Liver (tissue), 9 donors: ENCODE measurements around the gene ZDHHC8. TPM values are rescaled to one million over a fixed set of nuclear protein-coding genes. Genes with fewer than 3 reads are reported as not detected.

Experiments used
- DNase-seq: peaks from one replicate; pipeline ENCODE4 v3.0.0-alpha.2; 2017; ENCODE audit warnings: low spot score
- H3K27ac ChIP-seq, 2 donors: one replicate each; pipeline ENCODE4 v1.7.0; 2013; ENCODE audit warnings: inconsistent platforms in 2 of 2, low read length in 2 of 2, control low read depth in 1 of 2, low read depth in 1 of 2, mild to moderate bottlenecking in 1 of 2
- H3K27me3 ChIP-seq, 4 donors: one replicate each; pipeline versions ENCODE4 v1.6.1 to v1.7.0; 2013; ENCODE audit warnings: low read length in 3 of 4, inconsistent platforms in 1 of 4, mild to moderate bottlenecking in 1 of 4, moderate library complexity in 1 of 4; ENCODE audit not compliant: control insufficient read depth in 4 of 4, insufficient read depth in 4 of 4
- H3K36me3 ChIP-seq, 4 donors: one replicate each; pipeline versions ENCODE4 v1.6.1 to v1.7.0; 2013; ENCODE audit warnings: low read length in 3 of 4, mild to moderate bottlenecking in 3 of 4, low read depth in 1 of 4, moderate library complexity in 1 of 4; ENCODE audit not compliant: control insufficient read depth in 4 of 4, insufficient read depth in 3 of 4
- H3K4me1 ChIP-seq, 4 donors: one replicate each; pipeline versions ENCODE4 v1.6.1 to v1.7.0; 2013; ENCODE audit warnings: low read length in 3 of 4, mild to moderate bottlenecking in 3 of 4, moderate library complexity in 1 of 4; ENCODE audit not compliant: control insufficient read depth in 4 of 4, insufficient read depth in 4 of 4
- H3K4me3 ChIP-seq, 3 donors: one replicate each; pipeline versions ENCODE4 v1.6.1 to v1.7.0; 2013; ENCODE audit warnings: low read length in 3 of 3, control low read depth in 1 of 3, low read depth in 1 of 3, mild to moderate bottlenecking in 1 of 3
- H3K9ac ChIP-seq, 2 donors: one replicate each; pipeline ENCODE4 v1.7.0; 2013; ENCODE audit warnings: low read length in 2 of 2, mild to moderate bottlenecking in 2 of 2, moderate library complexity in 2 of 2, control low read depth in 1 of 2, low read depth in 1 of 2
- H3K9me3 ChIP-seq, 4 donors: one replicate each; pipeline versions ENCODE4 v1.6.1 to v1.7.0; 2013; ENCODE audit warnings: low read length in 3 of 4; ENCODE audit not compliant: control insufficient read depth in 4 of 4
- ATF3 ChIP-seq: IDR thresholded peaks from 2 replicates; pipeline ENCODE4 v1.6.1; 2016; ENCODE audit warnings: antibody characterized with exemption
- CTCF ChIP-seq: fragments of 150-350 bp; IDR thresholded peaks from 2 replicates; pipeline ENCODE4 v1.5.1; 2017; ENCODE audit warnings: improper control_type of control experiment, low read depth, low read length; ENCODE audit not compliant: missing input control
- EGR1 ChIP-seq, 2 donors: IDR thresholded peaks; 2 replicates each; pipeline ENCODE4 v1.6.1; 2016 to 2018; ENCODE audit warnings: antibody characterized with exemption in 2 of 2, low read depth in 2 of 2
- FOXA1 ChIP-seq: IDR thresholded peaks from 2 replicates; pipeline ENCODE4 v1.6.1; 2016; ENCODE audit warnings: antibody characterized with exemption
- FOXA2 ChIP-seq: IDR thresholded peaks from 2 replicates; pipeline ENCODE4 v1.6.1; 2016; ENCODE audit warnings: antibody characterized with exemption
- GABPA ChIP-seq, 2 donors: IDR thresholded peaks in 1 of 2; conservative IDR thresholded peaks in 1 of 2; 2 replicates each; pipeline ENCODE4 v1.6.1; 2016; ENCODE audit warnings: antibody characterized with exemption in 2 of 2, mild to moderate bottlenecking in 1 of 2, moderate library complexity in 1 of 2
- HNF4A ChIP-seq, 2 donors: conservative IDR thresholded peaks; 2 replicates each; pipeline ENCODE4 v1.6.1; 2016; ENCODE audit warnings: antibody characterized with exemption in 2 of 2, mild to moderate bottlenecking in 2 of 2
- HNF4G ChIP-seq: IDR thresholded peaks from 2 replicates; pipeline ENCODE4 v1.6.1; 2016; ENCODE audit warnings: antibody characterized with exemption
- JUND ChIP-seq, 2 donors: IDR thresholded peaks; 2 replicates each; pipeline ENCODE4 v1.6.1; 2016; ENCODE audit warnings: antibody characterized with exemption in 2 of 2
- MAX ChIP-seq: IDR thresholded peaks from 2 replicates; pipeline ENCODE4 v1.6.1; 2016; ENCODE audit warnings: antibody characterized with exemption
- NR2F2 ChIP-seq: IDR thresholded peaks from 2 replicates; pipeline ENCODE4 v1.6.1; 2016; ENCODE audit warnings: antibody characterized with exemption
- RAD21 ChIP-seq, 2 donors: IDR thresholded peaks; 2 replicates each; pipeline ENCODE4 v1.6.1; 2016; ENCODE audit warnings: antibody characterized with exemption in 2 of 2, mild to moderate bottlenecking in 2 of 2
- REST ChIP-seq: IDR thresholded peaks from 2 replicates; pipeline ENCODE4 v1.6.1; 2016; ENCODE audit warnings: antibody characterized with exemption, mild to moderate bottlenecking
- RXRA ChIP-seq, 2 donors: IDR thresholded peaks; 2 replicates each; pipeline ENCODE4 v1.6.1; 2017 to 2018; ENCODE audit warnings: antibody characterized with exemption in 2 of 2, mild to moderate bottlenecking in 1 of 2
- SP1 ChIP-seq: IDR thresholded peaks from 2 replicates; pipeline ENCODE4 v1.6.1; 2018; ENCODE audit warnings: antibody characterized with exemption, mild to moderate bottlenecking
- TAF1 ChIP-seq: conservative IDR thresholded peaks from 2 replicates; pipeline ENCODE4 v1.6.1; 2016; ENCODE audit warnings: antibody characterized with exemption, mild to moderate bottlenecking
- YY1 ChIP-seq: IDR thresholded peaks from 2 replicates; pipeline ENCODE4 v1.6.1; 2016; ENCODE audit warnings: antibody characterized with exemption, mild to moderate bottlenecking
- ZBTB33 ChIP-seq: IDR thresholded peaks from 2 replicates; pipeline ENCODE4 v1.6.1; 2016; ENCODE audit warnings: antibody characterized with exemption
- WGBS: extraction: QIAGEN DNeasy Blood & Tissue Kit; methylation state at CpG from one replicate; pipeline ENCODE4 v1.1.7; 2013; 5-methylcytosine and 5-hydroxymethylcytosine counted together
- polyA plus RNA-seq, 2 donors: library from polyadenylated mRNA; stranded (reverse) in 1 of 2; unstranded in 1 of 2; fragments of 200-250 nt in 1 of 2; fragments of >200 nt in 1 of 2; fragmentation: Nextera tagmentation in 1 of 2; extraction: Ambion mirVana in 1 of 2; gene quantifications; one replicate each; pipeline versions ENCODE4 v1.2.1 to v1.2.3, GENCODE V29; 2013 to 2015
- total RNA-seq, 2 donors: library from RNA; depleted of rRNA; stranded (reverse); fragments of >200 nt; gene quantifications; one replicate each; pipeline ENCODE4 v1.2.3, GENCODE V29; 2014
- donor health status: healthy.
- donor health status: healthy.
- donor health status: healthy.
- donor health status: healthy.
- donor health status: healthy.

Gene ZDHHC8
- total and polyA plus RNA-seq, 4 donors, result 2.9 to 11.8 (median 6.8) TPM

- no peak for DNase-seq
- Histone ChIP-seq H3K4me1 (peaks cover 9 to 40% (median 25%) of the 10 kb centered on the region in 4 donors), H3K27ac (no peak overlapping the region)
Observed at GRCh38 chr22:20113551-20114310, 17.9 kb upstream of the ZDHHC8 start.

GRCh38 chr22:20114506-20115475, 16.8 kb upstream of the ZDHHC8 start:
- Histone ChIP-seq H3K4me1 (peaks cover 10 to 48% (median 32%) of the 10 kb centered on the region in 4 donors), H3K9ac (peak overlapping the region in 1 of 2 donors; percentile 10), H3K27me3 (no peaks in the 10 kb centered on the region), H3K36me3 (peaks cover 24 to 52% (median 37%) of the 10 kb centered on the region in 4 donors), H3K4me3 (no peak overlapping the region), H3K9me3 (no peaks in the 10 kb centered on the region), H3K27ac (no peak overlapping the region)
- DNase-seq, result no peak
- no peak for TF ChIP-seq YY1
- no peak for TF ChIP-seq RXRA (IDR thresholded peaks at IDR 0.05)
- no peak for TF ChIP-seq CTCF
- no peak for TF ChIP-seq MAX
- TF ChIP-seq REST, result no peak
- TF ChIP-seq FOXA1, result no peak
- no peak for TF ChIP-seq HNF4G
- TF ChIP-seq SP1, result no peak
- no peak for TF ChIP-seq FOXA2
- no peak for TF ChIP-seq NR2F2
- TF ChIP-seq TAF1, result no peak
- TF ChIP-seq EGR1 (IDR thresholded peaks at IDR 0.05; ENCODE audit: low read depth in 2 of 2), result no peak
- no peak for TF ChIP-seq RAD21 (IDR thresholded peaks at IDR 0.05)
- no peak for TF ChIP-seq JUND (IDR thresholded peaks at IDR 0.05)
- no peak for TF ChIP-seq GABPA (IDR thresholded peaks at IDR 0.05 in 1 of 2, conservative IDR thresholded peaks at IDR 0.05 in 1 of 2)
- no peak for TF ChIP-seq ZBTB33
- TF ChIP-seq HNF4A (conservative IDR thresholded peaks at IDR 0.05), result no peak
- 92% methylated on average over 36 of the region's 36 CpGs for WGBS

More at GRCh38 chr22:20113551-20114310, 17.9 kb upstream of the ZDHHC8 start:
- WGBS, result 91% methylated on average over 19 of the region's 19 CpGs
- Histone ChIP-seq H3K27me3 (no peaks in the 10 kb centered on the region), H3K4me3 (no peak overlapping the region), H3K9ac (no peak overlapping the region), H3K9me3 (no peaks in the 10 kb centered on the region), H3K36me3 (peaks cover 21 to 57% (median 34%) of the 10 kb centered on the region in 4 donors)
- TF ChIP-seq SP1 (no peak), TAF1 (no peak), ATF3 (no peak), EGR1 (IDR thresholded peaks at IDR 0.05; ENCODE audit: low read depth in 2 of 2) (no peak), RXRA (IDR thresholded peaks at IDR 0.05) (no peak), FOXA2 (no peak), GABPA (IDR thresholded peaks at IDR 0.05 in 1 of 2, conservative IDR thresholded peaks at IDR 0.05 in 1 of 2) (no peak), NR2F2 (no peak)
